ENCODE measurements around the gene ATG16L2.

Gene ATG16L2

DNA sequence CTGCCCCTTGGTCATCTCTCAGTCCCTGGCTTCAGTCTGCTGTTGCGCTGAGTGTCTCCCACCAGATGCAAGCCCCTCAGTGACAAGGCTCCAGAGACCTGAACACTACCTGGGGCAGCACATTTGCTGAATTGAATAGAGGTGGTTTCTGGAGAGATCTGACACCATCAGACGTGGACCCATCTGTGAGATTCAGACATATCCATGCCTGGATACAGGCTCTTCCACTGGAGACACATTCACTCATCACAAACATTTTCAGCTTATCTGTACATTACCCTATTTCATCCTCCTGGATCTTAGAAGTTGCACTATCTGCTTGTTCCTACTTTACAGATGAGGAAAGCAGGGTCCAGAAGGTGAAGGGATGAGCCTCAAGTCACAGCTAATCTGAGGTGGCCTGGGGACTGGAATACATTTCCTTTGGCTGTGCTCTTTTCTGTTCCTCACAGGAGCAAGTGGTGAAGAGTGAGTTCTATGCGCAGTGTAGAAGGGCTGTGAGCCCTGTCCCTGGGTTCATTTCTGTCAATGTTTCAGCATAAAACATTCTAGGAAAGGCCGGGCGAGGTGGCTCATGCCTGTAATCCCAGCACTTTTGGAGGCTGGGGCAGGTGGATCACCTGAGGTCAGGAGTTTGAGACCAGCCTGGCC, 19.0 kb downstream of the ATG16L2 start:
- no peaks in the 10 kb centered on the region for H3K27me3 ChIP-seq (ENCODE audit: low read length)
- no peak overlapping the region for H3K27ac ChIP-seq (ENCODE audit: low read depth, low read length)
- no peaks in the 10 kb centered on the region for H3K9me2 ChIP-seq (replicated peaks; ENCODE audit: insufficient read depth, low read length)
- H3K79me2 ChIP-seq (ENCODE audit: insufficient read depth, low read length): no peaks in the 10 kb centered on the region
- H4K20me1 ChIP-seq (ENCODE audit: low read depth, low read length): no peaks in the 10 kb centered on the region
- TF ChIP-seq, protein P1, sequence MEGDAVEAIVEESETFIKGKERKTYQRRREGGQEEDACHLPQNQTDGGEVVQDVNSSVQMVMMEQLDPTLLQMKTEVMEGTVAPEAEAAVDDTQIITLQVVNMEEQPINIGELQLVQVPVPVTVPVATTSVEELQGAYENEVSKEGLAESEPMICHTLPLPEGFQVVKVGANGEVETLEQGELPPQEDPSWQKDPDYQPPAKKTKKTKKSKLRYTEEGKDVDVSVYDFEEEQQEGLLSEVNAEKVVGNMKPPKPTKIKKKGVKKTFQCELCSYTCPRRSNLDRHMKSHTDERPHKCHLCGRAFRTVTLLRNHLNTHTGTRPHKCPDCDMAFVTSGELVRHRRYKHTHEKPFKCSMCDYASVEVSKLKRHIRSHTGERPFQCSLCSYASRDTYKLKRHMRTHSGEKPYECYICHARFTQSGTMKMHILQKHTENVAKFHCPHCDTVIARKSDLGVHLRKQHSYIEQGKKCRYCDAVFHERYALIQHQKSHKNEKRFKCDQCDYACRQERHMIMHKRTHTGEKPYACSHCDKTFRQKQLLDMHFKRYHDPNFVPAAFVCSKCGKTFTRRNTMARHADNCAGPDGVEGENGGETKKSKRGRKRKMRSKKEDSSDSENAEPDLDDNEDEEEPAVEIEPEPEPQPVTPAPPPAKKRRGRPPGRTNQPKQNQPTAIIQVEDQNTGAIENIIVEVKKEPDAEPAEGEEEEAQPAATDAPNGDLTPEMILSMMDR (IDR thresholded peaks at IDR 0.05; ENCODE audit: insufficient read depth, low read length, poor library complexity, severe bottlenecking): no peak
- TF ChIP-seq EZH2phosphoT487 (conservative IDR thresholded peaks at IDR 0.05; ENCODE audit: low read length): no peak
- peaks cover 8% of the 10 kb centered on the region; the same call in 1 of the 2 replicates for H3F3A ChIP-seq (ENCODE audit: insufficient read depth)
- peaks cover 13% of the 10 kb centered on the region for H3K36me3 ChIP-seq (ENCODE audit: low read length)
- H3K9me3 ChIP-seq (ENCODE audit: insufficient read depth, low read length): no peaks in the 10 kb centered on the region
- no peak overlapping the region for H3K4me2 ChIP-seq (ENCODE audit: low read depth, low read length, poor library complexity, severe bottlenecking)
- no peak overlapping the region for H3K4me3 ChIP-seq (ENCODE audit: insufficient read depth, low read length, poor library complexity, severe bottlenecking)
- H2AFZ ChIP-seq (ENCODE audit: low read depth, low read length, severe bottlenecking): no peak overlapping the region
- H3K9ac ChIP-seq (ENCODE audit: low read length): no peak overlapping the region

DNA sequence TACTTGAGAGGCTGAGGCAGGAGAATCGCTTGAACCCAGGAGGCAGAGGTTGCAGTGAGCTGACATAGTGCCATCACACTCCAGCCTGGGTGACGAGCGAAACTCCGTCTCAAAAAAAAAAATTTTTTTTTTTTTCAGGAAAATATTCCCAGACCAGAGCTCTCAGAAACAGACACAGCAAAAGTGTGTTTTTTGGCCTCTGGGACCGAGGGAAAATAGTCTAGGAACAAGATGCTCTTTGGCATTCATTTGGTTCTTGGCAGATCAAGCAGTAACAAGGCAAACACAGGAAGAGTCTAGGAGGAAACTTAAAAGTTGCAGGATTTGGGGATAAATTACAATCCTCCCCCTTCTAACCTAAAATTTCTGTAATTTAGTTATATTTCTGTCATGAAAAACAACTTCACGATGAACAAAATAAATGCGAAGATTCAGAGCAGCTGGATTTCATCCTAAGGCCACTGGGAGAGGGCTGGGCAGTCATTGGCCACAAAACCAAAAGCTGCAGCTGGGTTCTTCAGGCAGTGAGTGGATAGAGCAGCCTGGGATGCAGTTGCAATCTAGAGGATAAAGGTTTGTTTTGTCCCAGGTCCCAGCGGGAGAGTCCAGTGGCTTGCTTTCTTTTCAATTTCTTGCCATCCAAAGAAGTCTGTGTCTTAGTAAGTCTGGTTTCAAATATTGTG, 19.7 kb downstream of the ATG16L2 start:
- Histone ChIP-seq H3K36me3 (ENCODE audit: low read length) (peaks cover 19% of the 10 kb centered on the region), H3K4me3 (ENCODE audit: insufficient read depth, low read length, poor library complexity, severe bottlenecking) (no peak overlapping the region), H3K9ac (ENCODE audit: low read length) (no peak overlapping the region), H3K79me2 (ENCODE audit: insufficient read depth, low read length) (no peaks in the 10 kb centered on the region), H3K4me2 (ENCODE audit: low read depth, low read length, poor library complexity, severe bottlenecking) (no peak overlapping the region), H2AFZ (ENCODE audit: low read depth, low read length, severe bottlenecking) (no peak overlapping the region), H3K27me3 (ENCODE audit: low read length) (no peaks in the 10 kb centered on the region), H3K9me3 (ENCODE audit: insufficient read depth, low read length) (no peaks in the 10 kb centered on the region), H4K20me1 (ENCODE audit: low read depth, low read length) (no peaks in the 10 kb centered on the region), H3F3A (ENCODE audit: insufficient read depth) (peaks cover 12% of the 10 kb centered on the region), H3K27ac (ENCODE audit: low read depth, low read length) (no peak overlapping the region), H3K9me2 (replicated peaks; ENCODE audit: insufficient read depth, low read length) (no peaks in the 10 kb centered on the region)
- no peak for TF ChIP-seq EZH2phosphoT487 (conservative IDR thresholded peaks at IDR 0.05; ENCODE audit: low read length)
- TF ChIP-seq, protein P1 (IDR thresholded peaks at IDR 0.05; ENCODE audit: insufficient read depth, low read length, poor library complexity, severe bottlenecking): no peak

DNA sequence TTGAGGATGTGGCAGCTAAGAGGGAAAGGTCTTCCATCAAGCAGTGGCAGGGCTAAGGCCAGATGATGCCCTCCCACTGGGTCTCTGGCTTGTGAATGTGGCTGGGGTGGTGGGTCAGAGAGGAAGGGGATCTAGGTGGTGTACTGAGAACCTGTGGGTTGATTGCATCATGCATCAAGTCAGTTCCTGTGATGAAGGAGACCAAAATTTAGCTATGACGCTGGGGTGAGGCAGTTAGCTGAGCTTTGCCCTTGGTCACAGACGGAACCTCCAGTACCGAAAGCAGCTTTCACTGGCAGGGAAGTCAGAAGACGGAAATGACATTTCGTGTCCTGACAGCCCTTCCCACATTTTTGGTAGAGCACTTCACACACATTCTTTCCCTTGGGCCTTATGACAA, 20.7 kb downstream of the ATG16L2 start:
- peaks cover 17% of the 10 kb centered on the region for H3F3A ChIP-seq (ENCODE audit: insufficient read depth)

More for the DNA sequence above, 20.7 kb downstream of the ATG16L2 start:
- Histone ChIP-seq H3K4me2 (ENCODE audit: low read depth, low read length, poor library complexity, severe bottlenecking) (no peak overlapping the region), H3K9ac (ENCODE audit: low read length) (no peak overlapping the region), H2AFZ (ENCODE audit: low read depth, low read length, severe bottlenecking) (no peak overlapping the region), H4K20me1 (ENCODE audit: low read depth, low read length) (no peaks in the 10 kb centered on the region), H3K4me3 (ENCODE audit: insufficient read depth, low read length, poor library complexity, severe bottlenecking) (no peak overlapping the region), H3K9me2 (replicated peaks; ENCODE audit: insufficient read depth, low read length) (no peaks in the 10 kb centered on the region), H3K36me3 (ENCODE audit: low read length) (peaks cover 26% of the 10 kb centered on the region), H3K27me3 (ENCODE audit: low read length) (no peaks in the 10 kb centered on the region), H3K27ac (ENCODE audit: low read depth, low read length) (no peak overlapping the region), H3K9me3 (ENCODE audit: insufficient read depth, low read length) (no peaks in the 10 kb centered on the region), H3K79me2 (ENCODE audit: insufficient read depth, low read length) (no peaks in the 10 kb centered on the region)
- TF ChIP-seq EZH2phosphoT487 (conservative IDR thresholded peaks at IDR 0.05; ENCODE audit: low read length): no peak
- TF ChIP-seq, protein P1 (IDR thresholded peaks at IDR 0.05; ENCODE audit: insufficient read depth, low read length, poor library complexity, severe bottlenecking): no peak
